ENCODE measurements around the gene NUP62CL.
"Not testable (repeated sequence)": the region's sequence is repeated elsewhere in the genome, so short reads cannot be mapped to it uniquely, and the experiment has no call there.

Gene NUP62CL, protein sequence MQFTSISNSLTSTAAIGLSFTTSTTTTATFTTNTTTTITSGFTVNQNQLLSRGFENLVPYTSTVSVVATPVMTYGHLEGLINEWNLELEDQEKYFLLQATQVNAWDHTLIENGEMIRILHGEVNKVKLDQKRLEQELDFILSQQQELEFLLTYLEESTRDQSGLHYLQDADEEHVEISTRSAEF

GRCh38 chrX:107205770-107206696 is at the start of gene NUP62CL, which contains the start of gene DNAAF6:
NUP62CL (minus strand) TSS chrX:107206433; CDS start chrX:107175146, 31,287 bp downstream.
DNAAF6 (plus strand) TSS chrX:107206611; CDS start chrX:107212876, 6,265 bp downstream.
- peak; percentile 77 for DNase-seq (ENCODE audit: low spot score)

- no peak for DNase-seq (ENCODE audit: low spot score)
Measured at GRCh38 chrX:107228486-107228819, 22.2 kb upstream of the NUP62CL start.

- DNase-seq (ENCODE audit: low spot score): no peak
Measured at GRCh38 chrX:107227780-107228485, 21.7 kb upstream of the NUP62CL start.

DNA sequence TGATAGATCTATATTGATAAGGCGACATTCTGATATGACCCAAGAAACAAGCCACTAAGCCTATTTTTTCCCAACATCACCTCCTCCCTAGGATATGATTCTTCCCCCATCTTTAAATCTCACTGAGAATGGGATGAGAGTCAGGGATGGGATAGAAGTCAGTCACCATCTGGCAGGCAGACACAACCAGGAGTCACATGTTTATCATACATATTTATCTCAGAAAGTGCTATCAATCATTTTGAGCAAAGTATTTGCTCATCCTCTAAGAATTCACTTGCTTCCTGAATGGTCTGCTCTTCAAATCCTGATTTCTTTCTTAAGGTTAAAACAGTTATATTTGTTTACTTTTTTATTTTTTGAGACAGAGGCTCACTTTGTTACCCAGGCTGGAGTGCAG is 20.5 kb upstream of the NUP62CL start:
- no peak for DNase-seq (ENCODE audit: low spot score)

GRCh38 chrX:107213477-107213876 is 7.2 kb upstream of the NUP62CL start:
- DNase-seq (ENCODE audit: low spot score): no peak

GRCh38 chrX:107207943-107208342 is 1.7 kb upstream of the NUP62CL start:
- DNase-seq (ENCODE audit: low spot score): no peak

- DNase-seq (ENCODE audit: low spot score): no peak
Measured at GRCh38 chrX:107207089-107207488, 856 bp upstream of the NUP62CL start.

DNA sequence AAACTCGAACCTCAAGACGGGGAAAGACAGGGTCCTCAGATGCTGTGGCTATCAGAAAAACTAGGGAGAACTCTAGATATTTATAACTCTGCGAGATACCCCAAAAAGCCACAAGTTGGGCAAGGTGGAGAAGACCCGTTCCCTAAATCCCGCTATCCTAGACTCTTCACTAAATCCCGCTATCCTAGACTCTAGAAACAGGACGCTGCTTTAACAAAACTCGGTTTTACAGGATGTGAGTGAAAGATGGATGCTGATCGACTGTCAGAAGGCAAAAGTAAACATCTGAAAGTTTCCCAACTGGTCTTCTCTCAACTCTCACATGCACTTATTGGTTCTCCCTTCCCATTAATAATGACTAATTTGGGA is 448 bp upstream of the NUP62CL start:
- DNase-seq (ENCODE audit: low spot score): no peak

DNA sequence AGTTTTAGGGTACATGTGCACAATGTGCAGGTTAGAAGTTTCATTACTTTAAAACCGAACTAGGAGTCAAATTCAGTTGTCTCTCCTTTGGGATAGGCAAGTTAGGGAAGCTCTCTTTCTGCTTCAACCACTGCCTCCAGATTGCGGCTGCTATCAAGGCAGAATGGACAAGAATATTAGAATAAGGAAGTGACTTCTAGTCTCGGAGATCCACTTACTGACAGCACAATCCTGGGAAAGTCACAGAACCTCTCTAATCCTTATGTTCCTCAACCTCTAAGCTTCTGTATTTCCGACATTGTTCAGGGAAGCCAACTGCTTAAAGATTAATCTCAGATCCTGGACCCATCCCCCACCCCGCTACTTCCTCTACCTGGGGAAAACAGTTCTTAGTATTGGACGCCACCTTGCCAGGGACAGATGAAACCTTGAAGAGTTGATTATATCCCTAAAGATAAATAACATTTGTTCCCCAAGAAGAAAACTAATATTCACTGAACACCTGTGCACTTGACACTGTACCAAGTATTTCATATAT is 2.1 kb downstream of the NUP62CL start:
- no peak for DNase-seq (ENCODE audit: low spot score)

DNA sequence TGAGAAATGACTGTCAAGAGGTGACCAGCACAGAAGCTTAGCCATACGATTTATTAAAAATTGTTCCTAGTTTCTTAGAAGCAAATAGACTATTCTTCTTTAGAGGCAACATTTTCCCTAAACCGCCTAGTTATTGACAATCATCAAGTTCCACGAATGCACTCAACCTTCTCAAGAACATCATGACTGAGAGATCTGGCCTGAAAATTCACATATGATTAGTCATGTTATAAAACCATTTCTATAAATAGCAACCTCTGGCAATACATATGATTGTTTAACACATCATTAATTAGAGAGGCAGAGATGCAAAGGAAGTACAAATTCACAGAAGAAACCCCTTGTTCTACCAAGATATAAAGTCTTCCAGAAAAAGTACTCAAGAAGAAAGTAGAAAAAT is 6.7 kb downstream of the NUP62CL start:
- DNase-seq (ENCODE audit: low spot score): no peak

GRCh38 chrX:107198074-107198473 is 8.2 kb downstream of the NUP62CL start:
- not testable (repeated sequence) for DNase-seq (ENCODE audit: low spot score)

DNA sequence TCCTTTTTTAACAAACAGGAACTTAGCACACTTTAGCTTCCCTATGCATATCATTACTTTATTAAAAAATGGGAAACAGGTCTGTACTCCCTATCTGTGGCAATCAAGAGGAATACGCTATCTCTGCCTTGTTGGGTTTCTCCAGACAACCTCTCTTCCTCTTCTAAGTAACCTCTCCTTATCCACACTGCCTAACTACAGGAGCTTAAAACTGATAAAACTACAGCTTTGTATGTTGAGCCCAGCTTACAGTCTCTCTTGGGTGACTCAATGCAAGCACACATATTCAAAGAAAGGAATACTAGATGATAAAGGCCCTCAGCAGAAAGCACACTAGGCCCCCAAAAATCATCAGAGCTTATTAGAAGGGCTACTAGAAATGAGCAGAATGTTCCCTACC is 8.9 kb downstream of the NUP62CL start:
- DNase-seq (ENCODE audit: low spot score): no peak

GRCh38 chrX:107171369-107172102 is 34.7 kb downstream of the NUP62CL start:
- no peak for DNase-seq (ENCODE audit: low spot score)

GRCh38 chrX:107168712-107169111 is 37.5 kb downstream of the NUP62CL start:
- DNase-seq (ENCODE audit: low spot score): no peak

- DNase-seq (ENCODE audit: low spot score): no peak
Measured at GRCh38 chrX:107168257-107168656, 38.0 kb downstream of the NUP62CL start.

DNA sequence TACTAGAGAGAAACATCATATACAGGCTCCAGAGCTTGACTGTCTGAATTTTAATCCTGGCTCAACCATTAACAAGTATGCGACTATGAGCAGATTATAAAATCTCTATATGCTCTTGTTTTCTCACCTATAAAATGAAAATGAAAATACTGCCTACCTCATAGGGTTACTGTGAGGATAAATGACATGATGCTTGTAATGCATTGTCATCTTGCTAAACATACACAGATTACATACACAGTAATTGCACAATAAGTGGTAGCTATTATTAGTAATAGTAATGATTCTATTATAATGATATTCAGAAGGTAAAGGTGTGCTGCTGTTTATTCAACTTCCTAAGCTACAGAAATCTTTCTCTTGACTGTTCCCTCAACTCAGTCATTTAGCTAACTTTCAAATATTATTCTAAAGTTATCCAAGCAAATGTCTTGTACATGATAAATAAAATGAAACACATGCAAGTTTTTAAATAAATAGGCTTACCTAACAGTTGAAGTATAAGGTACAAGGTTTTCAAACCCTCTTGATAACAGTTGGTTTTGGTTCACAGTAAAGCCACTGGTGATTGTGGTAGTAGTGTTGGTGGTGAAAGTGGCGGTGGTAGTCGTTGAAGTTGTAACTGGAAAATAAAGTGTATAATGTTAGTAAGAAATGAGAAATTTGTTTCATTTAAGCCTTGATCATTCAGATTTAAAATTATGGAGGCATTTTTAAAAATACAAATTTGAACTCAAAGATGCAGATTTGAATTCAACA is 38.9 kb downstream of the NUP62CL start:
- DNase-seq (ENCODE audit: low spot score): no peak

- DNase-seq (ENCODE audit: low spot score): not testable (repeated sequence)
Measured at GRCh38 chrX:107157618-107158017, 48.6 kb downstream of the NUP62CL start.

DNA sequence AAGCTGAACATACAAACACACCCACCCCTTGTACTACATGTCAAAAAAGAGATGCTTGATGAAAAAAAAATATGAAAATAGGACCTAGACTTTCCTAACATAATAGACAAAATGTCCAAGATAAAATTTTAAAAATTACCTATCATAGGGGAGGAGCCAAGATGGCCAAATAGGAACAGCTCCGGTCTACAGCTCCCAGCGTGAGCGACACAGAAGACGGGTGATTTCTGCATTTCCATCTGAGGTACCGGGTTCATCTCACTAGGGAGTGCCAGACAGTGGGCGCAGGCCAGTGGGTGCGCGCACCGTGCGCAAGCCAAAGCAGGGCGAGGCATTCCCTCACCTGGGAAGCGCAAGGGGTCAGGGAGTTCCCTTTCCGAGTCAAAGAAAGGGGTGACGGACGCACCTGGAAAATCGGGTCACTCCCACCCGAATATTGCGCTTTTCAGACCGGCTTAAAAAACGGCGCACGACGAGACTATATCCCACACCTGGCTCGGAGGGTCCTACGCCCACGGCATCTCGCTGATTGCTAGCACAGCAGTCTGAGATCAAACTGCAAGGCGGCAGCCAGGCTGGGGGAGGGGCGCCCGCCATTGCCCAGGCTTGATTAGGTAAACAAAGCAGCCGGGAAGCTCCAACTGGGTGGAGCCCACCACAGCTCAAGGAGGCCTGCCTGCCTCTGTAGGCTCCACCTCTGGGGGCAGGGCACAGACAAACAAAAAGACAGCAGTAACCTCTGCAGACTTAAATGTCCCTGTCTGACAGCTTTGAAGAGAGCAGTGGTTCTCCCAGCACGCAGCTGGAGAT is 50.4 kb downstream of the NUP62CL start:
- DNase-seq (ENCODE audit: low spot score): not testable (repeated sequence)

DNA sequence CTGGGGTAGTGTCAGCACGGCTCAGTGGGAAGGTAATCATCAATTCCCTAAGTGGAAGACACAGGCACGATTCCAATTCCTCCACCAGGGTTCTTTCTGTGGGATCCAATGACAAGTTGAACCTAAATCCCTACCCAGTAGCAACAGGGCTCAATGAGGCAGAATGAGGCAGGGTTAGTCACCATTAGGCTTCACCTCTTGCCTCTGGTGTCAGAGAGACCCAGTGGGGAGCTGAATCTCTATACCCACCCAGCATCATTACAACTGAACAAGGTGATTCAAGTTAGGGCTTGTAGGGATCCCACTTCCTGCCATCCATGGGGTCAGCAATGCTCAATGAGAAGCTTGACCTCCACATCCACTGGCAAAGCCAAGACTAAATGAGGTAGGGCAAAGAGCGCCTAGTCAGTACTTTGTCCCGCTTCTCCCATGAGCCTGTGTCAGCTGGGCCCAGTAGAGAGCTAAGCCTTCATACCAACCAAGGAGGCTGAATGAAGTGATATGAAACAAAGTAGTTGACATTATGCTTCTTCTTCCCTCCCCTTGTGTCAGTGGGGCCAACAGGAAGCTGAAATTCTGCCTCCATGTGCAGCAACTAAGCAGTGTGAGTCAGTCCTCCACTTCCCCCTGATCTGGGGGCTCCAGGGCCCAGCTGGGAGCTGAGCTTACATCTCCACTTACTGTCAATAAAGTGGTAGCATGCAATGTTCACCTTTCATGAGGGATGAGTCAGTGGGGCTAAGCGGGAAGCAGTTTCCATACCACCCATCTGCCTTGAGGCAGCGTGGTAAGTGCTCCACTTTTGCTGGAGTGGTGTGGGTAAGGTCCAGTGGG is 51.2 kb downstream of the NUP62CL start:
- no peak for DNase-seq (ENCODE audit: low spot score)

All from activated CD4-positive, alpha-beta T cell treated with anti-CD3 and anti-CD28 coated beads, Interleukin-2, Interleukin-4, amounts not matched to agents 100 ng/mL and 50 ng/mL, durations not matched to agents 16 hours and 8 hours (primary cell).